Heart left ventricle (tissue), 16 donors: ENCODE measurements around the gene IL6R. TPM values are rescaled to one million over a fixed set of nuclear protein-coding genes. Genes with fewer than 3 reads are reported as not detected.
"Not testable (repeated sequence)": the region's sequence is repeated elsewhere in the genome, so short reads cannot be mapped to it uniquely, and the experiment has no call there.

ENCODE experiments used
- ATAC-seq, 4 donors: fragments of 200-7000 bp; cut with Tn5 transposase; one replicate each; pipeline ENCODE4 v1.9.1; 2020 to 2022; ENCODE audit warnings: moderate library complexity in 4 of 4, mild to moderate bottlenecking in 3 of 4, moderate number of reproducible peaks in 1 of 4
- DNase-seq, 5 donors: peaks; one replicate each; pipeline ENCODE4 v3.0.0-alpha.2; 2020
- H3K27ac ChIP-seq, 12 donors: fragments of 200-600 bp; sonication (generic) in 4 of 12; one replicate each; pipeline versions ENCODE4 v1.5.0 to v1.8.0; 2016 to 2022; ENCODE audit warnings: mild to moderate bottlenecking in 2 of 12
- H3K27me3 ChIP-seq, 9 donors: fragments of 200-600 bp; sonication (generic) in 2 of 9; one replicate each; pipeline versions ENCODE4 v1.5.1 to v1.8.0; 2016 to 2022; ENCODE audit warnings: mild to moderate bottlenecking in 3 of 9
- H3K36me3 ChIP-seq, 9 donors: fragments of 200-600 bp; sonication (generic) in 2 of 9; one replicate each; pipeline versions ENCODE4 v1.5.0 to v1.8.0; 2018 to 2022; ENCODE audit warnings: mild to moderate bottlenecking in 2 of 9
- H3K4me1 ChIP-seq, 12 donors: fragments of 200-600 bp; sonication (generic) in 4 of 12; one replicate each; pipeline versions ENCODE4 v1.5.0 to v1.8.0; 2016 to 2022; ENCODE audit warnings: mild to moderate bottlenecking in 3 of 12
- H3K4me3 ChIP-seq, 12 donors: fragments of 200-600 bp; sonication (generic) in 4 of 12; one replicate each; pipeline versions ENCODE4 v1.5.0 to v1.8.0; 2017 to 2022; ENCODE audit warnings: mild to moderate bottlenecking in 9 of 12, moderate library complexity in 4 of 12
- H3K9me3 ChIP-seq, 12 donors: fragments of 200-600 bp; sonication (generic) in 4 of 12; one replicate each; pipeline versions ENCODE4 v1.5.0 to v1.8.0; 2016 to 2022; ENCODE audit warnings: mild to moderate bottlenecking in 1 of 12
- CTCF ChIP-seq, 12 donors: fragments of 200-600 bp; sonication (generic) in 4 of 12; IDR thresholded peaks; one replicate each; pipeline versions ENCODE4 v1.5.0 to v1.8.0; 2018 to 2022; ENCODE audit warnings: antibody characterized with exemption in 12 of 12, mild to moderate bottlenecking in 5 of 12
- POLR2A ChIP-seq, 2 donors: fragments of 450-650 bp; IDR thresholded peaks; one replicate each; pipeline ENCODE4 v1.6.1; 2017; ENCODE audit warnings: antibody characterized with exemption in 2 of 2, mild to moderate bottlenecking in 2 of 2, moderate library complexity in 2 of 2
- WGBS, 4 donors: extraction: QIAGEN DNeasy Blood & Tissue Kit in 2 of 4; methylation state at CpG; one replicate each; pipeline versions ENCODE4 v1.1.5 to v1.1.7; 2013 to 2018; 5-methylcytosine and 5-hydroxymethylcytosine counted together
- intact Hi-C, 10 donors: fragments of 100-400 bp; cut with DNase I; formaldehyde crosslinking; loops; one replicate each; pipeline versions ENCODE4 v1.11.1 to v1.14.2; 2022
- long read RNA-seq, 3 donors: library from polyadenylated mRNA; unstranded; transcript quantifications; one replicate each; pipeline ENCODE4 v2.0.0, GENCODE V29; 2020 to 2021
- polyA plus RNA-seq, 2 donors: library from polyadenylated mRNA; stranded (reverse); fragments of 200-250 nt; gene quantifications; one replicate each; pipeline ENCODE4 v1.2.3, GENCODE V29; 2013
- total RNA-seq, 9 donors: library from RNA; depleted of rRNA in 2 of 9; stranded (reverse); fragments of >200 nt in 2 of 9; fragmentation: NEBNext Ultra II Directional in 3 of 9; extraction: Animal tissue kit (Norgen Biotek cat#: 25700) in 3 of 9; gene quantifications; one replicate each; pipeline versions ENCODE4 v1.1.0 to v1.2.4, GENCODE V29; 2016 to 2023
- donor health status: ischemic (EF 13 %, LVEDD 7.1; RV severe dilation, severe dysfunction).
- donor health status: healthy with polysubstance abuse.
- donor health status: DM: no; HTN: yes; CAD: no.
- donor health status: DM: no; HTN: no; CAD: no.
- donor health status: ischemic (EF 25% LVEDD 6.9; RV normal size, moderate dysfunction).
- donor health status: ischemic (EF 25% LVEDD 5.7; RV mildly dilated, moderate dysfunction).
- donor health status: healthy.
- donor health status: DM: yes; HTN: yes; CAD: no.
- donor health status: ischemic (EF 35%, LVEDD 5.7; RV mildly dilated, moderate dysfunction).
- donor health status: nonischemic (EF 11% LVEDD 7.7; RV severe dilation, severe dysfunction).
- donor health status: DM: yes; HTN: yes; CAD: no.
- donor health status: PGD.
- donor health status: ischemic (EF 29% LVEDD 5.4; RV normal size, mild dysfunction).
- donor health status: nonischemic (EF 23%, LVEDD 6.1; RV moderate dilation, normal function).

Gene IL6R
- total RNA-seq (10 to 100 TPM in 6 of 9 donors, 1 to 10 TPM in 3; 5.7 to 26.6 (median 13.1) TPM), polyA plus RNA-seq (1 to 10 TPM; 3.4 to 8.6 TPM)
- long read RNA-seq, donor 1, full-length matches to known transcripts = 3 of 11 reads
- long read RNA-seq, donor 1, partial matches to known transcripts = 2 of 11 reads
- long read RNA-seq, donor 1, other reads (novel, unspliced or antisense) = 6 of 11 reads
- long read RNA-seq, donor 2, full-length matches to known transcripts = 3 of 19 reads
- long read RNA-seq, donor 2, partial matches to known transcripts = 10 of 19 reads
- long read RNA-seq, donor 2, other reads (novel, unspliced or antisense) = 6 of 19 reads
- long read RNA-seq, donor 3, full-length matches to known transcripts = 5 of 8 reads
- long read RNA-seq, donor 3, partial matches to known transcripts = 2 of 8 reads
- long read RNA-seq, donor 3, other reads (novel, unspliced or antisense) = 1 of 8 reads

- Histone ChIP-seq H3K27me3 (no peaks in the 10 kb centered on the region), H3K27ac (peak within 1 kb of the TSS; percentile 76 to 99 (median 94)), H3K4me1 (peaks cover 0 to 94% (median 37%) of the 10 kb centered on the region in 12 donors), H3K36me3 (no peaks in the 10 kb centered on the region), H3K4me3 (peak within 1 kb of the TSS; percentile 56 to 81 (median 72)), H3K9me3 (no peaks in the 10 kb centered on the region)
- intact Hi-C loops = loop anchor here in 8 of 10 donors (2.0 to 10.0 kb wide), 7 partner anchors 30 to 152 kb away; partner anchors contain the start of gene UBE2Q1 (in 2 of the 8)
- peak; percentile 23 to 75 (median 56) for TF ChIP-seq CTCF (IDR thresholded peaks at IDR 0.05)
- TF ChIP-seq POLR2A (IDR thresholded peaks at IDR 0.05) = peak in 1 of 2 donors; percentile 79
- ATAC-seq (peak; percentile 70 to 91 (median 88)), DNase-seq (peak; percentile 90 to 97 (median 95))
- 1 to 2% (median 1%) methylated on average over 31 to 66 of the region's 66 CpGs for WGBS, 4 donors
Measured at GRCh38 chr1:154404984-154405746, at the start of gene IL6R. Gene IL6R (plus strand): TSS chr1:154405343. CDS start chr1:154405630, 287 bp downstream.

GRCh38 chr1:154358519-154358918 lies 46.6 kb upstream of the IL6R start:
- no peak overlapping the region for H3K4me3 ChIP-seq
- 91 to 96% (median 94%) methylated on average over 8 of the region's 8 CpGs for WGBS, 4 donors
- ATAC-seq = no peak
- no peak for TF ChIP-seq POLR2A (IDR thresholded peaks at IDR 0.05)
- no peak for TF ChIP-seq CTCF (IDR thresholded peaks at IDR 0.05)
- peaks cover 0 to 12% (median 1%) of the 10 kb centered on the region in 12 donors for H3K4me1 ChIP-seq
- intact Hi-C loops = loop anchor here in 1 of 10 donors (10.0 kb wide), 1 partner anchor 186 kb away; no protein-coding TSS in a partner anchor
- H3K9me3 ChIP-seq = no peaks in the 10 kb centered on the region
- DNase-seq = no peak
- no peaks in the 10 kb centered on the region for H3K36me3 ChIP-seq
- H3K27ac ChIP-seq = no peak overlapping the region
- H3K27me3 ChIP-seq = no peaks in the 10 kb centered on the region

- no peaks in the 10 kb centered on the region for H3K27me3 ChIP-seq
- ATAC-seq = no peak
- H3K4me3 ChIP-seq = no peak overlapping the region
- H3K9me3 ChIP-seq = no peaks in the 10 kb centered on the region
- no peaks in the 10 kb centered on the region for H3K36me3 ChIP-seq
- no peak overlapping the region for H3K27ac ChIP-seq
- intact Hi-C loops = no loop called here
- TF ChIP-seq CTCF (IDR thresholded peaks at IDR 0.05) (no peak), POLR2A (IDR thresholded peaks at IDR 0.05) (no peak)
- no peaks in the 10 kb centered on the region for H3K4me1 ChIP-seq
- DNase-seq = no peak
Measured at GRCh38 chr1:154360288-154360687, 44.9 kb upstream of the IL6R start.

- H3K27me3 ChIP-seq, H3K4me3 ChIP-seq, H3K36me3 ChIP-seq, DNase-seq, intact Hi-C loops, H3K27ac ChIP-seq, ATAC-seq, H3K4me1 ChIP-seq, H3K9me3 ChIP-seq: not testable (repeated sequence)
- 87 to 97% (median 94%) methylated on average over 5 of the region's 5 CpGs for WGBS, 4 donors
Measured at GRCh38 chr1:154360881-154361280, 44.3 kb upstream of the IL6R start.
